GM11168 (cell line): ENCODE measurements around the gene IGSF11.
"Not testable (repeated sequence)": the region's sequence is repeated elsewhere in the genome, so short reads cannot be mapped to it uniquely, and the experiment has no call there.

Source experiments
- in situ Hi-C: fragments of 300-500 bp; cut with MboI; formaldehyde crosslinking; loops from one replicate; pipeline ENCODE4 v1.12.0; 2022; ENCODE audit warnings: low sequenced_read_pairs; ENCODE audit not compliant: unreplicated experiment

IGSF11 gene

DNA sequence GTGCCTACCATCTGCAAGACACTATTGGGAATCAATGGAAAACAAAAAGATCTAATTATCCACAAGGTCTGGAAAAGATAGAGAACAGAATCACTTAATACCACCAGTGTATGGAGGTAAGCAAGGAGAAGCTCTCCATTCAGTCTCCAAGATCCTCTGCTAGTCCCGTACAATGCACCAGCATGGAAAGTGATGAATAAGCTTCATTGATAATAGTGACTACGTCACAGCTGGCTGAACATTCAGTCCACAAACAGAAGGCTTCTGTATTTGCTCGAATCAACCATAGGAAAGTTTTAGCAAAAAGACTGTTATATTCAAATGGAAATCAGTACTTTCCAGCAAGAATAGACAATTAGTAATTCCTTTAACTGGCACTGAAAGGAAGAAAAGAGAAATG, 42.9 kb downstream of the IGSF11 start:
- in situ Hi-C loops, result no loop called here

DNA sequence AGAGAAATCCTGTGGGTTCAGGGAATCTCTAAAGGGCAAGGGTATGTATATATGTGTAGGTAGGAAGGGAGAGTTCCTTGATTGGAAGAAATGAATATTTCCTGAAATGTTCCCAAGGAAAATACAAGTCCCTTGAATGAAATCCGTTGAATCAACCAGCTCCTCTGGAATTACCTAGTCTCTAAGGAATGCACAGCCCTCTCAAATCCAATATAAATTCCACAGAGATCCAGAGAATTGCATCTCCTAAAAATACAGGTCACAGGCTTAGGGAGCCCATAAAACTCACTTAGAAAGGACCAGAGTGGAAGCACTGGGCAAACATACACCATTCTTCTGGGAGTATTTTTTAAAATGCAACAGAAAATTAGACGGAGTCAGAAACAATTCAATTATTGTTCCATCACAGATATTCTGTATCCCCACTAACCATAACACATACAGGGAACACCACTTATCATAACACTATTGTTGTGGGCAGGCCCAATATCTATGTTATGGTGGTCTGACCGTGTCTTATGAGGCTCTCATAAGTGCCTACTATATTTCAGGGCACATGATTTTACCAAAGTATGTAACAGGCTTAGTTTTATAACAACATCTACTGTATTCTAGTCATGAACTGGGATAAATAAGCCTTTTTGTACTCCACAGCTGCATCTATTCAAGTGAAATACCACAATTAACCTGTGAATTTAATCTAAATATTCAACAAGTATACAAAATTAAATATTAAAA, 43.7 kb downstream of the IGSF11 start:
- in situ Hi-C loops, result no loop called here

DNA sequence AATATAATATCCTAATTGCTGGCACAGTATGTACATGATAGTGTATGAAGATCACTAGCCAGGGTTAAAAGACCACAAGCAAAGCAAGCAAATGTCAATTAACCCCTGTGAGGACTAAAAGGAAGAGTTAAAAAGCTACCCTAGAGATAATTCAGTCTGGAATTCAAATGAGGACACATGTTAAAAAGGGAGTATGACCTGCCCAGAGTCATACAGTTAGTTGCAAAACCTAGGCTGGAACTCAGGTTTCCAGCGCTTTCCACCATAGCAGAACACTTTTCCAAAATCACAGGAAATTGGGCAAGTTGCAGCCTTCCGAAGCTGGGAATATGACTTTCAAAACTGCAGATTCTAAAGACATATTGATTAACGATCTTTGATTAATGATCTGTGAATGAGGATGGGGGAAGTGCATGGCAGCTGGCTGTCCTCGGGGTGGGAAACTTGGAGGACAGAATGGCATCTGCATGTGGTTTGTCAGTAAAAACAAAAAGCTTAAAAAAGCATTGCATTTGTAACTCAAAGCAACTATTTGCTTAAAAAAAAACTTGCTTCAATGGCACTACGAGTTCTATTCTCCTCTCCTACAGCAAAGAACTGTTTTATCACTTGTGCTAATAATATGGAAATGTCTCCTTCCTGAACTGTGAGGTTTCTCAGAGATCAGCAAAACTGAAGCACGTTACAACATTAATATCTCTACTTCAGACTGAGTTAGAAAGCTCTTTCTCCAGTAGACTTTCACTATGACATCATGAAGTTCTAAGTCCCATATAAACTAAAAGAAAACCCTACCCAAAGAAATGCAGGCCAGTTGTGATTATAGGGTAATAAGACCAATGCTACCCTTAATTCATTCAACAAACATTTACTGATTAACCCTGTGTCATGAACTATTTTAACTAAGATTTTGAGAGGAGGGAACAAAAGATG, 46.2 kb downstream of the IGSF11 start:
- in situ Hi-C loops, result no loop called here

DNA sequence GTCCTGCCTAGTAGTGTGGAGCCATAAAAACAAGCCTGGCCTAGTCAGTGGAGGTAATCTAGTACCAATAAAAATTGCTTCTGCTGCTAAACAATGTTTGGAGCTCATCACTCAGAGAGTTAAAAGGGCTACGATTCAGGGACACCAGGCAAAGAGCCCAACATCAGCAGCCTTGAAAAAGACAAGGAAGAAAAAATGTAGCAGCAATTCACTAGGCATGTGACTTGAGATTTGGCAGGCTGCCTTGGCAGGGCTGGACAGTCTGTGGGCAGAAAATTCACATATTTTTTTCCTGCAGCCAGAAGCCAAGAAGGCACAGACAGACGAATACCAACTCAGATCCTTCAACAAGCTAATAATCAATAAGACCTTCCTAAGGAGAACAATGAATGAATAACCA, 47.2 kb downstream of the IGSF11 start:
- in situ Hi-C loops, result no loop called here

- in situ Hi-C loops, result no loop called here
These were observed 47.9 kb downstream of the IGSF11 start for GRCh38 chr3:118986734-118987133.

DNA sequence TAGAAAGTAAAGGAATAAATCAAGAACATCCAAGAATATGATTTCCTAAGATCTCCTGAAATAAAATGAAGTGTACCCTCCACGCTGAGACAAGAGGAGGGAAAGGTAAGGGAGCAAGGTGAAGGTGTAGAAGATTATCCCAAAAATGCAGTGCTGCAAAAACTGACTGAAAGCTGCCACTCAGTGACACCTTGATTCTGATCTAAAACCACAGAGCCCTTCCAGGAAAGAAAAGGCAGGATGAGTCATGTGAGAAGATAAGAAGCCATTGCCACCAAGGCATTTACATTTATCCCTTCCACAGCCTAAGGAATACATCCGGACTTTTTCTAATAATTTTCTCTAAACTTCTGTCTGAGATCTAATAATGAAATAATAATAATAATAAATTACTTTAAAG, 49.9 kb downstream of the IGSF11 start:
- in situ Hi-C loops, result no loop called here

- in situ Hi-C loops, result no loop called here
These were observed 53.0 kb downstream of the IGSF11 start for GRCh38 chr3:118981494-118982134.

- in situ Hi-C loops, result no loop called here
These were observed 53.8 kb downstream of the IGSF11 start for GRCh38 chr3:118980832-118981231.

- in situ Hi-C loops, result no loop called here
These were observed 56.3 kb downstream of the IGSF11 start for GRCh38 chr3:118978393-118978758.

- in situ Hi-C loops, result no loop called here
These were observed 56.8 kb downstream of the IGSF11 start for GRCh38 chr3:118977671-118978392.

GRCh38 chr3:118977118-118977517, 57.5 kb downstream of the IGSF11 start:
- in situ Hi-C loops, result no loop called here

GRCh38 chr3:118975476-118975875, 59.2 kb downstream of the IGSF11 start:
- in situ Hi-C loops, result not testable (repeated sequence)

DNA sequence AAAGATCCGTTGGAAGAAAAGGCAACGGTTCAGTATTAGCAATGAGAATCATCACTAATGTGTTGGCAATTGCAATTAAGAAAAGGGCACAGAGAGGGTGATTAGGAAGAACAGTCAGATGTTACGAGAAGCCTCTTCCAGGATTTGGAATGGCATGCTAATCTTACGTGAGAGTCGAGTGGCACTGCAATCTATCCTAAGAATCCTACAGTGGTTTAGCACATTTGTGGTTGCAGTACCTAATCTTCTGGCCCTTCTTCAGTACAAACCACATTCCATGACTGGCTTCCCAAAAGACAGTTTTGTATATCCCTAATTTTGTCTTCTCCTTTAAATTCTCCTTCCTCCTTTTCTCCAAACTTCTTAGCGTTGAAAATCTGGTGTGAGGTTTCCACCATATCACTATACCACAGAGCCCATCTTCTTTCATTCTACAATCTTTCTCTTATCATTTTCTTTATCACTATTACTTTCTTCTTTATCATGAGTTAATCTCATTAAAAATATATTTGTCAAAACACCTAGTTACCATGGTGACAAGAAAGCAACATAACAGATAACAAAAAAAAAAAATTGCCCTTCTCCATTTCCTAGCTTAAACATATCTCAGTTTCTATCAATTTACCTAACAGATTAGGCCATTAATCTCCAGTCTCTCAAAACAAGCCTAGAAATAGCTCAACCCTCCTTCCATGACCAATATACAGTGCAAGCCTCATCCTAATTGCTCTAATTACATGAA, 60.1 kb downstream of the IGSF11 start:
- in situ Hi-C loops, result no loop called here

- in situ Hi-C loops, result no loop called here
These were observed 61.6 kb downstream of the IGSF11 start for GRCh38 chr3:118973050-118973449.

DNA sequence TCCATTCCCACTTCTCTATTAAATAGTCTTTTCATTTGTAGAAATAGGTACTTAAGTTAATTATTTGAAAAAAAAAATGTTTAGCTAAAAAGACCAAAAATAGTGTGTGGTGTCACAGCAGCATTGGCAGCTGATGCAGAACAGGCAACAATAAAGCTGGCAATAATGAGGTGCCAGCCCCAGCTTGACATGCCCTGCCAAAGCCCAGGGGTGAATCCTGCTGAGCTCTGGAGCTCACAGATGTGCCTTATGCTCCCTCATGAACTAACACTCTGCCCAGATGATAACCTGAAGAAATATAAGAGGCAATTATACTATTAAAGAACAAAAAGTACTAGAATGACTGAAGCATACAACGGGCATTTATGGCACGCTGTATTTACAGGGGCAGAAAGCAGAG, 63.8 kb downstream of the IGSF11 start:
- in situ Hi-C loops, result no loop called here

DNA sequence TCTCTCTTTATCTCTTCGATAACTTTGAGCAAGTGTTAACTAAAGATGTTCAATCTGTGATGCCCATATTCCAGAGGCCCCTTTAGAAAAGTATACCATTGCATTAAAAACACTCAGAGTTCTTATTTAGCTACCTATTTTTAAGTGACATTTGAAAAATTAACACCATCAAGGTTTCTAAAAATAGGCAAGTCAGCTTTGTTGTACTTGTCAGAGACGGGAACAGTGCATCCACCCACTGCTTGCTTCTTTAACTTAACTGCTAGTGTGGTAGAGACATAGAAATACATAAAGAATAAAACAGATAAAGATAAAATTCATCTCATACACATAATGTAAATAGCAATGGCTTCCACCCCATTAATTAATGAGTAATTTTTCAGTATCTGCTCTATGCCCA, 66.0 kb downstream of the IGSF11 start:
- in situ Hi-C loops, result no loop called here

DNA sequence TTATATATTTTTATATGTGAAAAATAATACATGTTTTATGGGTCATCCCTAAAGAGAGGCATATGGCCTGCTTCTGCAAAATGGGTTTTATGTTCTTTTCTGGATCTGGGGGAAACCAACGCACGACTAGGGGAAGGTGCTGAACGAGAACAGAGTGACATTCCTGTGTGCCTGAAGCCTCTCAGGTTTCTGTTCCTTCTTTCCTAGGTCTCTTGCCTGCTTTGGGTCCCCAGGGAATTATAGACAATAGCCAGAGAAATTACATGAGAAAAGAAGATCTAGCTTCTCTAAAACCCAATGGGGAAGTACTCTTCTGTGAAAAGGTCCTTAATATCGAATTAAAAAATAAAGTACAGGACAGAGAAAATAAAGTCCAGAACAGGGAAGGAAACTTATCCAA, 66.5 kb downstream of the IGSF11 start:
- in situ Hi-C loops, result no loop called here

- in situ Hi-C loops, result no loop called here
These were observed 67.9 kb downstream of the IGSF11 start for GRCh38 chr3:118966700-118967099.

DNA sequence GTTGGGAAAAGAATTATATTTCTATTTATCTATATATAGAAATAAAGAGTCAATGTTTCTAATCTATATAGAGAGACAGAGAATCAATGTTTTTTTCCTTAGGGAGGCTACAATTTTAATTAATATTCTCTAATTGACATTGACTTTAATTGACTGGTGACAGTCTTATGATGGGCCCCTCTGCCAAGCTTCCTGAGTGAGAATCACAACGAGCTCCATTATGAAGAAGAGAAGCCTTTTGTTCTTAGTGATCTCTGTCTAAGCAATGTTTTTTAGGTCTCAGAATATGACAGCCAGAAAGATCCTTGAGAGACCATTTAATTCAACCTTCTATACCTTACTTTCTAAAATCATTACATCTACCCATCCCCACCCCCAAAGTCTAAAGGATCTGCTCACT, 70.9 kb downstream of the IGSF11 start:
- in situ Hi-C loops, result no loop called here
